Measurements from ENCODE around the gene LRRTM2. TPM values are rescaled to one million over a fixed set of nuclear protein-coding genes. Genes with fewer than 3 reads are reported as not detected.
"Not testable (repeated sequence)": the region's sequence is repeated elsewhere in the genome, so short reads cannot be mapped to it uniquely, and the experiment has no call there.

LRRTM2 gene
- total RNA-seq (not detected in 2 replicates), polyA plus RNA-seq (0.01 and 0.06 TPM in 2 replicates), polyA minus RNA-seq (0.09 TPM in 1 of 2 replicates, not detected in the other)
- total RNA-seq (2013) = 0.14 TPM

GRCh38 chr5:138874771-138875551, at the start of gene LRRTM2:
LRRTM2 (minus strand) TSS chr5:138875335; CDS start chr5:138874911, 424 bp downstream.
- TF ChIP-seq EZH2 (IDR thresholded peaks at IDR 0.05; ENCODE audit: borderline replicate concordance, insufficient read depth, low read depth, low read length, poor library complexity, severe bottlenecking) (no peak), CTCF (IDR thresholded peaks at IDR 0.05) (no peak)
- Histone ChIP-seq H3K4me3 (ENCODE audit: control extremely low read depth in 1 of 5, extremely low read depth in 1 of 5, insufficient read depth in 1 of 5, low read depth in 2 of 5, low read length in 4 of 5) (no peak within 1 kb of the TSS), H3K27ac (ENCODE audit: low read length in 2 of 2) (no peak within 1 kb of the TSS), H3K9me3 (ENCODE audit: control extremely low read depth in 1 of 3, control insufficient read depth in 2 of 3, insufficient read depth in 1 of 3, low read length in 2 of 3) (no peaks in the 10 kb centered on the region), H3K4me1 (ENCODE audit: control insufficient read depth in 2 of 2, insufficient read depth in 2 of 2, low read length in 2 of 2) (no peaks in the 10 kb centered on the region), H3K4me2 (replicated peaks; ENCODE audit: low read depth, low read length, poor library complexity, severe bottlenecking) (no peak within 1 kb of the TSS), H3K27me3 (replicated peaks in 1 of 4; ENCODE audit: control extremely low read depth in 1 of 4, control insufficient read depth in 3 of 4, insufficient read depth in 4 of 4, low read length in 3 of 4) (no peaks in the 10 kb centered on the region), H3K36me3 (replicated peaks in 1 of 2; ENCODE audit: control extremely low read depth in 1 of 2, control insufficient read depth in 1 of 2, extremely low read depth in 1 of 2, insufficient read depth in 2 of 2, low read length in 1 of 2) (no peaks in the 10 kb centered on the region), H4K20me1 (ENCODE audit: control insufficient read depth, insufficient read depth, low read length, poor library complexity, severe bottlenecking) (no peaks in the 10 kb centered on the region), H3K79me2 (ENCODE audit: control insufficient read depth, insufficient read depth, low read length) (no peaks in the 10 kb centered on the region), H3K9ac (ENCODE audit: low read length) (no peak within 1 kb of the TSS), H2AFZ (ENCODE audit: insufficient read depth, low read depth, low read length, poor library complexity, severe bottlenecking) (no peak within 1 kb of the TSS)
- DNase-seq (no peak), ATAC-seq (ENCODE audit: low read depth) (no peak)
- ChIA-PET CTCF (interaction anchor here (1.4 kb wide), 1 partner anchor 10 kb away, joined by 3 read pairs; no protein-coding TSS in a partner anchor), POLR2A (no interaction called here)
- Mint-ChIP-seq H3K27me3 (no peaks in the 10 kb centered on the region), H3K27ac (no peak within 1 kb of the TSS), H3K4me3 (no peak within 1 kb of the TSS), H3K4me1 (peaks cover 3% of the 10 kb centered on the region), H3K9me3 (ENCODE audit: insufficient read depth) (peaks cover 4% of the 10 kb centered on the region)
- intact Hi-C loops (cut with micrococcal nuclease) = no loop called here
- 97% methylated on average over 9 of the region's 18 CpGs for WGBS (ENCODE audit: insufficient coverage)

DNA sequence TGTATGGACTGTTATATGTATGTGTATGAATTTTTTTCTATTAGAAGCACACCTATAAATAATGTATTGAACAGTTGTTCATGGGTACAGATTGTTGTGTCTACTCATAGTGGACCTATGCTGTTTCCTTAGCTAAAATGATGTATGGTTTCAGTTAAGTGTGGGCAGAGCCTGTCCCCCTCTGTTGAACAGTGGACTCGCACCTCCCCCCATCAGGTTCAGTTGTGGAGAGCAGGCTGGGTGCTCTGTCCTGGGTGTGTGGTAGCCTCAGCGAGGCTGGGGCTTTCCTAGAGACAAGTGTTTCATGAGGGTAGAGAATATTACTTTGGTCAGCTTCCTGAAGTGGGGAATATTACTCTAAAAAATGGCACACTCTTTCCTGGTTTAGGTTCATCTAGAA, 47.4 kb upstream of the LRRTM2 start:
- Mint-ChIP-seq H3K9me3 (ENCODE audit: insufficient read depth) (no peaks in the 10 kb centered on the region), H3K27ac (no peak overlapping the region), H3K27me3 (no peaks in the 10 kb centered on the region), H3K4me3 (no peak overlapping the region), H3K4me1 (no peaks in the 10 kb centered on the region)
- H4K20me1 ChIP-seq (ENCODE audit: control insufficient read depth, insufficient read depth, low read length, poor library complexity, severe bottlenecking) = no peaks in the 10 kb centered on the region
- TF ChIP-seq CTCF (IDR thresholded peaks at IDR 0.05) = no peak
- no peak for TF ChIP-seq EZH2 (IDR thresholded peaks at IDR 0.05; ENCODE audit: borderline replicate concordance, insufficient read depth, low read depth, low read length, poor library complexity, severe bottlenecking)
- no peak for DNase-seq
- H3K4me2 ChIP-seq (replicated peaks; ENCODE audit: low read depth, low read length, poor library complexity, severe bottlenecking) = no peak overlapping the region
- peaks cover 0 to 23% of the 10 kb centered on the region in 2 experiments for H3K36me3 ChIP-seq (replicated peaks in 1 of 2; ENCODE audit: control extremely low read depth in 1 of 2, control insufficient read depth in 1 of 2, extremely low read depth in 1 of 2, insufficient read depth in 2 of 2, low read length in 1 of 2)
- WGBS (ENCODE audit: insufficient coverage) = no CpG with 5 or more reads among the region's 2 CpGs
- H3K9ac ChIP-seq (ENCODE audit: low read length) = no peak overlapping the region
- no peaks in the 10 kb centered on the region for H3K9me3 ChIP-seq (ENCODE audit: control extremely low read depth in 1 of 3, control insufficient read depth in 2 of 3, insufficient read depth in 1 of 3, low read length in 2 of 3)
- POLR2A ChIA-PET = no interaction called here
- ATAC-seq (ENCODE audit: low read depth) = no peak
- no peak overlapping the region for H2AFZ ChIP-seq (ENCODE audit: insufficient read depth, low read depth, low read length, poor library complexity, severe bottlenecking)
- CTCF ChIA-PET = no interaction called here
- no peaks in the 10 kb centered on the region for H3K79me2 ChIP-seq (ENCODE audit: control insufficient read depth, insufficient read depth, low read length)
- H3K4me1 ChIP-seq (ENCODE audit: control insufficient read depth in 2 of 2, insufficient read depth in 2 of 2, low read length in 2 of 2) = no peaks in the 10 kb centered on the region
- intact Hi-C loops (cut with micrococcal nuclease) = no loop called here
- H3K4me3 ChIP-seq (ENCODE audit: control extremely low read depth in 1 of 5, extremely low read depth in 1 of 5, insufficient read depth in 1 of 5, low read depth in 2 of 5, low read length in 4 of 5) = no peak overlapping the region
- no peaks in the 10 kb centered on the region for H3K27me3 ChIP-seq (replicated peaks in 1 of 4; ENCODE audit: control extremely low read depth in 1 of 4, control insufficient read depth in 3 of 4, insufficient read depth in 4 of 4, low read length in 3 of 4)
- no peak overlapping the region for H3K27ac ChIP-seq (ENCODE audit: low read length in 2 of 2)

- H4K20me1 ChIP-seq (ENCODE audit: control insufficient read depth, insufficient read depth, low read length, poor library complexity, severe bottlenecking); H3K4me1 Mint-ChIP-seq; POLR2A ChIA-PET; H3K4me2 ChIP-seq (replicated peaks; ENCODE audit: low read depth, low read length, poor library complexity, severe bottlenecking); intact Hi-C loops (cut with micrococcal nuclease); H3K79me2 ChIP-seq (ENCODE audit: control insufficient read depth, insufficient read depth, low read length); H3K27me3 Mint-ChIP-seq; ATAC-seq (ENCODE audit: low read depth); H3K9me3 ChIP-seq (ENCODE audit: control extremely low read depth in 1 of 3, control insufficient read depth in 2 of 3, insufficient read depth in 1 of 3, low read length in 2 of 3); H3K4me3 ChIP-seq (ENCODE audit: control extremely low read depth in 1 of 5, extremely low read depth in 1 of 5, insufficient read depth in 1 of 5, low read depth in 2 of 5, low read length in 4 of 5); H3K4me3 Mint-ChIP-seq; H3K27ac Mint-ChIP-seq; H2AFZ ChIP-seq (ENCODE audit: insufficient read depth, low read depth, low read length, poor library complexity, severe bottlenecking); H3K4me1 ChIP-seq (ENCODE audit: control insufficient read depth in 2 of 2, insufficient read depth in 2 of 2, low read length in 2 of 2); H3K27ac ChIP-seq (ENCODE audit: low read length in 2 of 2); H3K9me3 Mint-ChIP-seq (ENCODE audit: insufficient read depth); H3K27me3 ChIP-seq (replicated peaks in 1 of 4; ENCODE audit: control extremely low read depth in 1 of 4, control insufficient read depth in 3 of 4, insufficient read depth in 4 of 4, low read length in 3 of 4); DNase-seq; H3K9ac ChIP-seq (ENCODE audit: low read length): not testable (repeated sequence)
- CTCF ChIA-PET = interaction anchor here (0.7 kb wide), 1 partner anchor 159 kb away, joined by 4 read pairs; no protein-coding TSS in a partner anchor
- peaks cover 0 to 17% of the 10 kb centered on the region in 2 experiments for H3K36me3 ChIP-seq (replicated peaks in 1 of 2; ENCODE audit: control extremely low read depth in 1 of 2, control insufficient read depth in 1 of 2, extremely low read depth in 1 of 2, insufficient read depth in 2 of 2, low read length in 1 of 2)
- WGBS (ENCODE audit: insufficient coverage) = 95% methylated on average over 2 of the region's 2 CpGs
Observed at GRCh38 chr5:138921362-138921761, 46.2 kb upstream of the LRRTM2 start.
